HepG2 (cell line): ENCODE measurements around the gene CBL. TPM values are rescaled to one million over a fixed set of nuclear protein-coding genes. Genes with fewer than 3 reads are reported as not detected.

Experiments used
- CENPBD1 ChIP-seq: sonication (generic); formaldehyde crosslinking; IDR thresholded peaks from 2 replicates; pipeline ENCODE4 v1.8.0; 2022; ENCODE audit warnings: missing genetic modification reagents, low read depth, mild to moderate bottlenecking, borderline replicate concordance
- RERE ChIP-seq: IDR thresholded peaks from 2 replicates; pipeline ENCODE4 v1.6.1; 2016; ENCODE audit warnings: low read depth, missing genetic modification reagents, missing compliant biosample characterization
- TOPORS ChIP-seq: sonication (generic); formaldehyde crosslinking; IDR thresholded peaks from 2 replicates; pipeline ENCODE4 v1.8.0; 2023; ENCODE audit warnings: mild to moderate bottlenecking, missing genetic modification reagents
- ZNF275 ChIP-seq: sonication (generic); formaldehyde crosslinking; IDR thresholded peaks from 2 replicates; pipeline ENCODE4 v1.8.0; 2022; ENCODE audit warnings: missing genetic modification reagents, mild to moderate bottlenecking, inconsistent platforms, borderline replicate concordance
- polyA plus RNA-seq, 8 experiments: library from polyadenylated mRNA; depleted of rRNA in 3 of 8; stranded (reverse) in 7 of 8; unstranded in 1 of 8; fragments of >200 nt; fragmentation: Illumina TruSeq in 4 of 8; extraction: Trizol in 4 of 8; gene quantifications; 2 replicates each; pipeline versions ENCODE4 v1.2.1 to v1.2.3, GENCODE V29; 2011 to 2016; ENCODE audit warnings: low read depth in 4 of 8, missing spikeins in 1 of 8, mixed read lengths in 1 of 8; ENCODE audit not compliant: insufficient read depth in 1 of 8
- total RNA-seq, 5 experiments: library from RNA; depleted of rRNA; stranded (reverse); fragments of >200 nt; fragmentation: Illumina TruSeq; extraction: Trizol; gene quantifications; 2 replicates each; pipeline ENCODE4 v1.2.3, GENCODE V29; 2016; ENCODE audit warnings: low read depth in 1 of 5

CBL gene
- total and polyA plus RNA-seq, 2 of the 13 experiments (the other 11 are each of a cell fraction or from before 2014, with no cell fraction given): 6.6 to 7.4 TPM

GRCh38 chr11:119168471-119169281 is 37.5 kb upstream of the CBL start, which contains the start of gene NLRX1 (continued):
- 0 out of 2 replicates have a peak, but pooled peaks have one; percentile 52 for TF ChIP-seq RERE (CRISPR knock-in tag)
- TF ChIP-seq CENPBD1: no peak; the same call in 1 of the 2 replicates
- TF ChIP-seq ZNF275: no peak
- TF ChIP-seq TOPORS (CRISPR knock-in tag): no peak; the same call in 1 of the 2 replicates
